Left lung (tissue), 10 donors: ENCODE measurements around the gene ALOX12B. TPM values are rescaled to one million over a fixed set of nuclear protein-coding genes. Genes with fewer than 3 reads are reported as not detected.

Experiments
- ATAC-seq: fragments of 200-7000 bp; cut with Tn5 transposase; one replicate; pipeline ENCODE4 v1.9.1; 2020; ENCODE audit warnings: moderate library complexity
- DNase-seq, 4 donors: peaks; one replicate each; pipeline ENCODE4 v3.0.0-alpha.2; 2013 to 2020
- H3K27ac ChIP-seq, 2 donors: fragments of 200-600 bp; sonication (generic) in 1 of 2; one replicate each; pipeline versions ENCODE4 v1.5.0 to v1.8.0; 2020 to 2021
- H3K27me3 ChIP-seq, 2 donors: fragments of 200-600 bp; sonication (generic) in 1 of 2; one replicate each; pipeline versions ENCODE4 v1.5.0 to v1.8.0; 2020 to 2021
- H3K36me3 ChIP-seq, 2 donors: fragments of 200-600 bp; sonication (generic) in 1 of 2; one replicate each; pipeline versions ENCODE4 v1.5.0 to v1.8.0; 2020 to 2021
- H3K4me1 ChIP-seq, 2 donors: fragments of 200-600 bp; one replicate each; pipeline ENCODE4 v1.8.0; 2021
- H3K4me3 ChIP-seq, 2 donors: fragments of 200-600 bp; sonication (generic) in 1 of 2; one replicate each; pipeline versions ENCODE4 v1.5.0 to v1.8.0; 2020 to 2021; ENCODE audit warnings: mild to moderate bottlenecking in 1 of 2
- H3K9me3 ChIP-seq, 2 donors: fragments of 200-600 bp; sonication (generic) in 1 of 2; one replicate each; pipeline versions ENCODE4 v1.5.0 to v1.8.0; 2020 to 2021
- intact Hi-C, 2 donors: fragments of 100-400 bp; cut with DNase I; formaldehyde crosslinking; loops; one replicate each; pipeline versions ENCODE4 v1.11.2 to v1.14.2; 2022
- polyA plus RNA-seq, 6 donors: library from polyadenylated mRNA; unstranded; fragments of 120-200 nt; gene quantifications; one replicate each; pipeline ENCODE4 v1.2.1, GENCODE V29; 2013; ENCODE audit not compliant: insufficient read length in 6 of 6
- total RNA-seq, 2 donors: library from RNA; stranded (reverse); fragmentation: NEBNext Ultra II Directional; extraction: Animal tissue kit (Norgen Biotek cat#: 25700); gene quantifications; one replicate each; pipeline ENCODE4 v1.2.1, GENCODE V29; 2021
- TF ChIP-seq, protein P1 (sequence below), 2 donors: fragments of 200-600 bp; sonication (generic) in 1 of 2; IDR thresholded peaks; one replicate each; pipeline versions ENCODE4 v1.5.0 to v1.8.0; 2021; ENCODE audit warnings: antibody characterized with exemption in 2 of 2
- donor health status: DM: no; HTN: yes; CAD: no.
- donor health status: DM: no; HTN: no; CAD: no.

The ALOX12B gene
- total and polyA plus RNA-seq, 8 donors = 0.20 to 0.32 (median 0.31) TPM; not detected in 3

DNA sequence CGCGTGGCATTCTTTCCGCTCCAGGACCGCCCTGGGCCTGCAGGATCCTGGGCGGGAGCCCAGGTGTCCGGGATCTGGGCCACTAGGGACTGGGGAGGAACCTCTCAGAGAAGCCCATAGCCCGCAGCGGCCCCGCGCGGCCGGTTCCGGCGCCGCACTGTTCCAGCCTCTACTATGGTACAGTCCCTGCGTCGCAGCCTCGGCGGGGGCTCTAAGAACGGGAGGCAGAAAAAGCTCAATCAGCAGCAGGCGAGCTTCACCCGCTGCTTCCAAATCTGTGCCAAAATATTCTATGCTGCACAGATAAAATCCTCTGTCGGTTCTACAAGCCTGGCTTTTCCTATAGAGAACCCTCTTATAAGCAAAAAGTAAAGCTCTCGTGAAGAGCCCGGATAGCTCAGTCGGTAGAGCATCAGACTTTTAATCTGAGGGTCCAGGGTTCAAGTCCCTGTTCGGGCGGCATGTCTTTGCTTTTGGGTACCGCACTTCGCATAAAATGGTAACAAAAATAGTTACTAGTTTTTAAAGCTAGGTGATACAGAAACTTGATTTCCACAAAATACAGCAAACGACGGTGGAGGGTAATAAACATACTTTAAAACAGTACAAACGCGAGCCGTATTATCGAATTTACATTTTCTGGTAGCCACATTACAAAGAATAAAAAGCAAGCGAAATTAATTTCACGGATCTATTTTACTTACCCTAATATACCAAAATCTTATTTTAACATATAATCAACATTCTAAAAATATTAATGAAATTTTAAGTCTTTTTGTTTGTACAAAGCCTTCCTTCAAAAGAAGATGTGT lies 31.5 kb upstream of the ALOX12B start:
- peaks cover 27 to 68% of the 10 kb centered on the region in 2 donors for H3K4me1 ChIP-seq
- H3K36me3 ChIP-seq = no peaks in the 10 kb centered on the region
- ATAC-seq (peak; percentile 77), DNase-seq (peak; percentile 86 to 98 (median 88))
- H3K27me3 ChIP-seq = peaks cover 47 to 85% of the 10 kb centered on the region in 2 donors
- intact Hi-C loops = no loop called here
- H3K9me3 ChIP-seq = no peaks in the 10 kb centered on the region
- TF ChIP-seq, protein P1, sequence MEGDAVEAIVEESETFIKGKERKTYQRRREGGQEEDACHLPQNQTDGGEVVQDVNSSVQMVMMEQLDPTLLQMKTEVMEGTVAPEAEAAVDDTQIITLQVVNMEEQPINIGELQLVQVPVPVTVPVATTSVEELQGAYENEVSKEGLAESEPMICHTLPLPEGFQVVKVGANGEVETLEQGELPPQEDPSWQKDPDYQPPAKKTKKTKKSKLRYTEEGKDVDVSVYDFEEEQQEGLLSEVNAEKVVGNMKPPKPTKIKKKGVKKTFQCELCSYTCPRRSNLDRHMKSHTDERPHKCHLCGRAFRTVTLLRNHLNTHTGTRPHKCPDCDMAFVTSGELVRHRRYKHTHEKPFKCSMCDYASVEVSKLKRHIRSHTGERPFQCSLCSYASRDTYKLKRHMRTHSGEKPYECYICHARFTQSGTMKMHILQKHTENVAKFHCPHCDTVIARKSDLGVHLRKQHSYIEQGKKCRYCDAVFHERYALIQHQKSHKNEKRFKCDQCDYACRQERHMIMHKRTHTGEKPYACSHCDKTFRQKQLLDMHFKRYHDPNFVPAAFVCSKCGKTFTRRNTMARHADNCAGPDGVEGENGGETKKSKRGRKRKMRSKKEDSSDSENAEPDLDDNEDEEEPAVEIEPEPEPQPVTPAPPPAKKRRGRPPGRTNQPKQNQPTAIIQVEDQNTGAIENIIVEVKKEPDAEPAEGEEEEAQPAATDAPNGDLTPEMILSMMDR (IDR thresholded peaks at IDR 0.05) = peak; percentile 67 to 86
- peak overlapping the region; percentile 70 to 85 for H3K27ac ChIP-seq
- H3K4me3 ChIP-seq = peak overlapping the region; percentile 52 to 54

DNA sequence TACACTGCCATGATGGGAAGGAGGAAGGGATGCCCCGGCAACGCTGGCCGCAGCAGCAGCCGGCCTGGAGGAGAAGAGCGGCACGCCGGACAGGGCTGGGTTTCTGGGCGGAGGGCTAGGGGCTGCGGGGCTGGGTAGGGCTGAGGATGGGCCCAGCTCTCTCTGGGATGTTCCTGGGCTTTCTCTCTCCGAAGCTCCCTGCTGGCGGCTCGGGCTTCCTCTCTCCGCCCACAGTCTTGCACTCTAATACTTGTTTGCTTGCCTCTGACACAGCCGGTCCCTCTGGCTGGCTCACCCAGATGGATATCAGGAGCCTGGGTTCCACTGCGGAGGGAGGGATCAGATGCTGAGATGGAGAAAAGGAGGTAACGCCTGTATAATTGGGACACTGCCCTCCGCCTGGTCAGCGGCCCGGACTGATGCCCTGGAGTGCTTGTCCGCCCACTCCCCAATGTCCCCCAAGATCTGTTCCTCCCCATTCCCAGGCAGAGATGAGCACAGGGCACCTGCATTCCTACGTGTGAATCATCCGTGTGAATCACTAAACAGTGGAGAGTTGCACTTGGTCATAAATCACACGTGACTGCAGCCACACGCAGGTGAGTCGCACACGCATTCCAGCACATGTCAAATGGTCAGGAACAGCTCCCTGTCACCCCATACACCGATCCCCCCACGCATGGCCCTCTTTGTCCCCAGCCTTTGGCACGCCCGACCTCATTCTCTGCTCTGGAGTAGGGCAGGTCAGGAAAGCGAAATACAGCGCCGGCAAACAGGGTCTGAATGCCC lies 30.7 kb upstream of the ALOX12B start, which contains the start of gene ALOXE3:
Gene ALOXE3 (minus strand): TSS at position 535 of the 789 bp plus-strand sequence. CDS start 524 bp downstream, at position 11.
- H3K4me3 ChIP-seq = peak within 1 kb of the TSS; percentile 52 to 54
- ATAC-seq = peak; percentile 18
- DNase-seq = peak in 2 of 4 donors; percentile 45 to 78
- H3K4me1 ChIP-seq = peaks cover 20 to 60% of the 10 kb centered on the region in 2 donors
- H3K9me3 ChIP-seq = no peaks in the 10 kb centered on the region
- H3K36me3 ChIP-seq = no peaks in the 10 kb centered on the region
- H3K27me3 ChIP-seq = peaks cover 43 to 85% of the 10 kb centered on the region in 2 donors
- intact Hi-C loops = no loop called here
- TF ChIP-seq, protein P1 (IDR thresholded peaks at IDR 0.05) = no peak
- H3K27ac ChIP-seq = peak within 1 kb of the TSS; percentile 70 to 85

DNA sequence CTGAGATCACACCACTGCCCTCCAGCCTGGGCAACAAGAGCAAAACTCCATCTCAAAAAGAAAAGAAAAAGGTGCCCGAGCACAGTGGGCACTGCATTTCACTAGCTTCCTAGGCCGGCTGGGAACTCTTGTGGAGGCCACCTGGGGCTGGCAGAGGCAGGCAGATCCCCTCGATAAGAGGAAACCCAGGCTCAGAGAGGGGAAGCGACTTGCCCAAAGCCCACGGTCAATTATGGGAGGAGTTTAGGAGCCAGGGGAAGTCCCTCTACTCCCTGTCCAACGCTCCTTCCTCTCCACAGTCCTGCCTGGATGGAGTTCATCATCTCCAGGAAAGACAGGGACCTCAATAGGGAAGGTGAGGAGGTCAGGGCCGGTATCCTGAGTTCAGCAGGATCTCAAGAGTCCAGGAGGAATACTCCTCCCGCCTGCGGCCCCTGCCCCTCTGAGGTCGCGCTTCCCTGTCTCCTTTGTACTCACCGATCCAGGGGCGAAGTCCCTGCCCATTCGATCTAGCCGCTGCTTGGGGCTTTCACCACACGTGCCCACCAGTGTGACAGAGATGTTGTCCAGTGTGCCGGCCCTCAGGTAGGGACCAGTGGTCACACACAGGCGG lies 30.0 kb upstream of the ALOX12B start:
- Histone ChIP-seq H3K9me3 (no peaks in the 10 kb centered on the region), H3K36me3 (no peaks in the 10 kb centered on the region), H3K27ac (no peak overlapping the region), H3K4me3 (peak overlapping the region in 1 of 2 donors; percentile 52), H3K4me1 (peaks cover 13 to 53% of the 10 kb centered on the region in 2 donors), H3K27me3 (peaks cover 37 to 85% of the 10 kb centered on the region in 2 donors)
- ATAC-seq (no peak), DNase-seq (peak in 1 of 4 donors; percentile 7)
- TF ChIP-seq, protein P1 (IDR thresholded peaks at IDR 0.05) = no peak
- intact Hi-C loops = no loop called here

DNA sequence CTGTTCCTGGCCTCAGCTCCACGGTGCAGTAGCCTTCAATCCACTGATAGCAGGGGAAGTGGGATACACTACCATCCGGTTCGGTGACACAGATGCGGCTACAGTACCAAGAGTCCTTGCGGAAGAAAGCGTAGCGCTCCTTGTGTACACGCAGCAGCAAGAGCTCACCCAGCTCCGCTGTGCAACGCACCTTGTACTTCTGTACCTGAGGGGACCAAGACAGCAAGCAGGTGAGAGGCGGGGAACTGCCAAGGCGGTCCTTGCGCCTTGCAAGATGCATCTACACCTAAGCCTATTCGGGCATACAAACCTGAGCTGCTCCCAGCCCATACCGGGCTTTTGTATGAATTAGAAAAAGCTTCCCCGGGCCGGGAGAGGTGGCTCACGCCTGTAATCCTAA lies 29.3 kb upstream of the ALOX12B start:
- H3K27ac ChIP-seq = no peak overlapping the region
- peaks cover 41 to 85% of the 10 kb centered on the region in 2 donors for H3K27me3 ChIP-seq
- peaks cover 10 to 46% of the 10 kb centered on the region in 2 donors for H3K4me1 ChIP-seq
- H3K9me3 ChIP-seq = no peaks in the 10 kb centered on the region
- TF ChIP-seq, protein P1 (IDR thresholded peaks at IDR 0.05) = no peak
- no peaks in the 10 kb centered on the region for H3K36me3 ChIP-seq
- intact Hi-C loops = no loop called here
- peak in 1 of 4 donors; percentile 59 for DNase-seq
- ATAC-seq = no peak
- no peak overlapping the region for H3K4me3 ChIP-seq
